SJCRH30 (cell line): Measurements from ENCODE around the gene GRB7. TPM values are rescaled to one million over a fixed set of nuclear protein-coding genes. Genes with fewer than 3 reads are reported as not detected.
"Not testable (repeated sequence)": the region's sequence is repeated elsewhere in the genome, so short reads cannot be mapped to it uniquely, and the experiment has no call there.

Experiments
- DNase-seq, 2 experiments: peaks; one replicate each; pipeline ENCODE4 v3.0.0-alpha.2; 2015 to 2020
- H3K27ac ChIP-seq: fragments of 250-450 bp; sonication (Bioruptor Pico); 2 replicates; pipeline ENCODE4 v1.5.1; 2020; ENCODE audit warnings: mild to moderate bottlenecking, moderate library complexity
- H3K27me3 ChIP-seq: fragments of 250-450 bp; sonication (Bioruptor Pico); 2 replicates; pipeline ENCODE4 v1.5.1; 2020; ENCODE audit warnings: mild to moderate bottlenecking, moderate library complexity
- H3K36me3 ChIP-seq: fragments of 250-450 bp; sonication (Bioruptor Pico); 2 replicates; pipeline ENCODE4 v1.5.1; 2020; ENCODE audit warnings: mild to moderate bottlenecking, moderate library complexity
- H3K4me1 ChIP-seq: fragments of 250-450 bp; sonication (Bioruptor Pico); 2 replicates; pipeline ENCODE4 v1.5.1; 2020; ENCODE audit warnings: mild to moderate bottlenecking, moderate library complexity
- H3K4me3 ChIP-seq: fragments of 250-450 bp; sonication (Bioruptor Pico); 2 replicates; pipeline ENCODE4 v1.5.1; 2020; ENCODE audit warnings: mild to moderate bottlenecking, moderate library complexity
- H3K9me3 ChIP-seq: fragments of 250-450 bp; sonication (Bioruptor Pico); replicated peaks from 2 replicates; pipeline ENCODE4 v1.5.1; 2020; ENCODE audit warnings: mild to moderate bottlenecking, moderate library complexity
- total RNA-seq: library from RNA; depleted of rRNA; stranded (reverse); fragments of >200 nt; shearing (Covaris generic); gene quantifications from 2 replicates; pipeline ENCODE4 v1.2.3, GENCODE V29; 2014

The GRB7 gene
- total RNA-seq, 1 experiment from 2014 or later: not detected

GRCh38 chr17:39748444-39749034 lies 10.8 kb downstream of the GRB7 start:
- not testable (repeated sequence) for H3K9me3 ChIP-seq, H3K36me3 ChIP-seq, H3K27ac ChIP-seq, H3K27me3 ChIP-seq, H3K4me1 ChIP-seq, H3K4me3 ChIP-seq, DNase-seq

DNA sequence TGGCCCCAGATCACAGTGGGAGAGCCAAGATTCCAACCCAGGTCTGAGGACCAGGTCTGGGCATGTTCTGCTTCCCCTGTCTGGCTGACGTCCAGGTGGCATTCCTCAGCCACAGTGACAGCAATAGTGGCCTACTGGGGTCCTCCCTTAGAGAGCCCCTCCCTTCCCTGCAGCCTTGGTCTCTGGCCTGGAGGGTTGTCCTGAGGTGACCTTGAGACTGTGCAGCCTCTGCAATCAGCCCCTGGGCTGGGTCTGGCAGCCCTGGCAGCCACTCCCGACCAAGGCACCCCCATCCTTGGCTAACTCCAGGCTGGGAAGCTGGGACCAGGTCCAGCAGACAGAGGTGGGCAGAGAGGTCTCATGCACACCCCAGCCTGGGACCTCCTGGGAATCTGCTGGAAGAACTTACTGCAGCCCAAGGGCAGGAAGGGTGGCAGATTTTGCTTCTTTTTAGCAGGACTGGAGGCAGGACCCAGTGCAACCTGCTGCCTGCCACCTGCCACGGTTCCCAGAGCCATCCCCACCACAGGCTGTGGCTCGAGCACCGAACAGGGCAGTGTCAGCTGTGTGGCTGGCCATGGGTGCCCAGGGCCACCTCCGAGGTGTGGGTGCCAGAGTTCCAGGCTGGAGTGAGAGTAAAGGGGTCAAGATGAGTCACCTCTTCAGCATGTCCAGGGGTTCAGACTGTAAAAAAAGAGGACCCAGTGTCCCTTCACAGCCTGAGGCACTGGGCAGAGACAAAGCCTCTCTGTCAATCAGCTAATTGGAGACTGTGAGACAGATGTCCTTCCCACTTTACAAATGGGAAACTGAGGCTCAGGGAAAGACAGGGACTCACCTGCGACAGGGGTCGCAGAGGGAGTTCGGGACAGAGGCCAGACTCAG lies 12.6 kb downstream of the GRB7 start:
- H3K27ac ChIP-seq: no peak overlapping the region
- H3K4me1 ChIP-seq: peaks cover 5% of the 10 kb centered on the region; the same call in 1 of the 2 replicates
- 0 out of 2 replicates have a peak, but pooled peaks cover 2% of the 10 kb centered on the region for H3K27me3 ChIP-seq
- H3K36me3 ChIP-seq: no peaks in the 10 kb centered on the region
- H3K4me3 ChIP-seq: no peak overlapping the region
- H3K9me3 ChIP-seq: no peaks in the 10 kb centered on the region
- DNase-seq: no peak

- no peak for DNase-seq
- Histone ChIP-seq H3K4me3 (no peak overlapping the region), H3K36me3 (no peaks in the 10 kb centered on the region), H3K27me3 (peaks cover 6% of the 10 kb centered on the region; the same call in 1 of the 2 replicates), H3K4me1 (peaks cover 5% of the 10 kb centered on the region; the same call in 1 of the 2 replicates), H3K9me3 (no peaks in the 10 kb centered on the region), H3K27ac (no peak overlapping the region)
These were observed 13.3 kb downstream of the GRB7 start for GRCh38 chr17:39751016-39751543.

DNA sequence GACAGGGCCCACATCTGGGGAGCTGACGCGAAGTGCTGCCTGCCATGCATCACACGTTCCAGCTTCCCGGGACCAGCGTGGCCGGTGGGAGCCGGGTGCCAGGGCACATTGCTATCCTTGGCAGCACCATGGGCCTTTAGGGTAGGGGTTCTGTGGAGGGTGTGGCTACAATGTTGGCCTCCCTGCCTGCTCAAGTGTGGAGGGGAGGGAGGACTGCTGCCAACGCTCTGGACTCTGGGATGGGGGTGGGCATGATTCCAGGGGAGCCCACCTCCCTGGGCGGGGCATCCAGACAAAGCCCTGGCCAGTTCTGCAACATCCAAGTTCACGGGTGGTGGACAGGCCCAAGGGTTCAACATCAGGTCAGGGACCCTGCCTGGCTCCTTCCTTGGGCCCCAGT lies 13.9 kb downstream of the GRB7 start:
- H3K27me3 ChIP-seq: peaks cover 11% of the 10 kb centered on the region; the same call in 1 of the 2 replicates
- no peak overlapping the region for H3K27ac ChIP-seq
- no peaks in the 10 kb centered on the region for H3K36me3 ChIP-seq
- no peaks in the 10 kb centered on the region for H3K9me3 ChIP-seq
- no peak overlapping the region for H3K4me3 ChIP-seq
- H3K4me1 ChIP-seq: peaks cover 5% of the 10 kb centered on the region; the same call in 1 of the 2 replicates
- no peak for DNase-seq

DNA sequence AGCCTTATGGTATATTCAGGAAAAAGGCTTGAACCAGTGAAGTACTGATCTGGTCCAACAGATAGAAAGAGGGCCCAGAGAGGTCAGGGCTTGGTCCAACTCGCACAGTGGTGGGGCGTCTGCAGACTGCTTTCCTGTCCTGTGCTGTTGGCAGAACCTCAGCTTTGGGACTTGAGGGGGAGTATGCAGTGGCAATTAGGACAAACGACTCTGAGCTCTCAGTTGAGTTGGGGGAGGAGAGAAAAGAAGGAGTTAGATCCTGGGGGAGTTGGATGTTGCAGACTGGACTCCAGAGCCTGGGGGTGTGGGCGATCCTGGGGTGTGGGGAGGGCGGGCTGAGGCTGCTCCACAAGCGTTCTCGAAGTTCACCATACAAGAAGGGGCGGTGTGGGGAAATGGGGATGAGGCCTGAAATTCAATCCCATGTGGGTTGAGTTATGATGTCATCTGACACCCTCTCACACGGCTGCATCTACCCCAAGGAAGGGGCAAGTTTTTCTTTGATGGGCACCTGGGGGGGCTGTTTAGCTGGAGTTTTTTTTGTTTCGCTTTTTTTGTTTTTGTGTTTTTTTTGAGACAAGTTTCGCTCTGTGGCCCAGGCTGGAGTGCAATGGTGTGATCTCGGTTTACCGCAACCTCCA lies 14.6 kb downstream of the GRB7 start:
- peaks cover 8% of the 10 kb centered on the region; the same call in 1 of the 2 replicates for H3K27me3 ChIP-seq
- no peak overlapping the region for H3K4me3 ChIP-seq
- H3K4me1 ChIP-seq: peaks cover 5% of the 10 kb centered on the region; the same call in 1 of the 2 replicates
- no peak for DNase-seq
- H3K27ac ChIP-seq: no peak overlapping the region
- no peaks in the 10 kb centered on the region for H3K9me3 ChIP-seq
- H3K36me3 ChIP-seq: no peaks in the 10 kb centered on the region

- Histone ChIP-seq H3K4me1 (peaks cover 5% of the 10 kb centered on the region; the same call in 1 of the 2 replicates), H3K27me3 (peaks cover 8% of the 10 kb centered on the region; the same call in 1 of the 2 replicates), H3K9me3 (no peaks in the 10 kb centered on the region), H3K27ac (no peak overlapping the region), H3K4me3 (peak overlapping the region; percentile 70), H3K36me3 (no peaks in the 10 kb centered on the region)
- no peak for DNase-seq
These were observed 15.9 kb downstream of the GRB7 start for GRCh38 chr17:39753514-39754160.

- Histone ChIP-seq H3K4me3 (peak overlapping the region; percentile 70), H3K27ac (peak overlapping the region; percentile 46; the same call in 1 of the 2 replicates), H3K27me3 (peaks cover 8% of the 10 kb centered on the region; the same call in 1 of the 2 replicates), H3K4me1 (peaks cover 5% of the 10 kb centered on the region; the same call in 1 of the 2 replicates), H3K36me3 (no peaks in the 10 kb centered on the region), H3K9me3 (no peaks in the 10 kb centered on the region)
- peak; percentile 85 to 88 for DNase-seq
These were observed 16.6 kb downstream of the GRB7 start for GRCh38 chr17:39754161-39754957.

DNA sequence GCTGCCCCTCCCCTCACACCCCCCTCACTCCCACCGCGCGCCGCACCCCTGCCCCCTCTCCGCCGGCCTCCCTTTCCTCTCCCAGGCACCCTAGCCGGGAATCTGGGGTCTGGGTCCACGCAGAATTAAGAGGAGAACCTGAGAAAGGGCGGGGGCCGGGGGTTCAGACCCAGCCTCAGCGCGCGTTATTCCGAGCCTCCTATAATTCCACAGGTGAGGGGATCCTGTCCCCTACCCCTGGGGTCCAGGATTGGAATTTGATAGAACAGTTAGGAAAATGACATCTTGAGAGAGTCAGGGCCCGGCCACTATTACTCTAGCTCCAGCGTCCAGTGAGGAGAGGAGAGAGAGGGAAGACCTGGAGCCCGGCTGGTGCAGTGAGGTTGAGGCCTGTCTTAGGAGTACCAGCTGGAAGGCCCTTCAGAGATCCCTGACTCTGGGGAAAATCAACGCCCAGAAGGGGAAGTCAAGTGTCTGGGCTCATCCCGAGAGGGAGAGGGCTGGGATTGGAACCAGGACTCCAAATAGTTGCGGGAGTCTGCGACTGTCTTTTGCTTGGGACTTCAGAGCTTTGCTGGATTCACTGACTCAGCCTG lies 17.3 kb downstream of the GRB7 start:
- peaks cover 4% of the 10 kb centered on the region; the same call in 1 of the 2 replicates for H3K4me1 ChIP-seq
- H3K27me3 ChIP-seq: peaks cover 8% of the 10 kb centered on the region; the same call in 1 of the 2 replicates
- no peak overlapping the region; the same call in 1 of the 2 replicates for H3K27ac ChIP-seq
- no peaks in the 10 kb centered on the region for H3K36me3 ChIP-seq
- H3K9me3 ChIP-seq: no peaks in the 10 kb centered on the region
- H3K4me3 ChIP-seq: peak overlapping the region; percentile 70
- no peak for DNase-seq

- H3K4me1 ChIP-seq: no peaks in the 10 kb centered on the region
- no peak overlapping the region for H3K27ac ChIP-seq
- H3K36me3 ChIP-seq: no peaks in the 10 kb centered on the region
- H3K4me3 ChIP-seq: no peak overlapping the region
- no peak for DNase-seq
- H3K27me3 ChIP-seq: peaks cover 8% of the 10 kb centered on the region; the same call in 1 of the 2 replicates
- H3K9me3 ChIP-seq: no peaks in the 10 kb centered on the region
These were observed 18.0 kb downstream of the GRB7 start for GRCh38 chr17:39755554-39756379.

- Histone ChIP-seq H3K4me3 (no peak overlapping the region), H3K4me1 (no peaks in the 10 kb centered on the region), H3K27me3 (peaks cover 8% of the 10 kb centered on the region; the same call in 1 of the 2 replicates), H3K9me3 (no peaks in the 10 kb centered on the region), H3K36me3 (no peaks in the 10 kb centered on the region), H3K27ac (no peak overlapping the region)
- no peak for DNase-seq
These were observed 18.8 kb downstream of the GRB7 start for GRCh38 chr17:39756380-39757079.

DNA sequence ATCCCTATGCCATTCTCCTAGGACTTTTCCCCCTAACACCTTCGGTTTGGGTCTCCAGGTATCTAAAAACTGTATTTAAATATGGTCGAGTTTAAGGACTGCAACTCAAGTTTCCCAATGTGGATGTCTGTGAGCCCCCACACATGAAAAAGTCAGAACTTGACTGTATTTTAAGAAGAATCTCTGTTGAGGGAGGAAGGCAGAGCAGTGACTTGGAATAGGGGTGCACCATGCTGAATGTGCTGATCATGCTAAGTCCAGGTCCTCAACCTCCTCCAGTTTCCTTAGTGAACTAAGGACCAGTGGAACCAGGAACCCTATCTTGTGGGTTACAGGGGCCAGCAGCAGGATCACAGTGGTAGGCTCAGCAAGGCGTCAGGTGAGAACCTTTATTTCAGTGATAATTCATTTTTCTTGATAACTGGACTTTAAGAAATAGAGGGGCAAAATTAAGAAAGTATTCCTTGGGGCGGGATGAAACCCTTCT lies 19.5 kb downstream of the GRB7 start:
- Histone ChIP-seq H3K36me3 (no peaks in the 10 kb centered on the region), H3K9me3 (no peaks in the 10 kb centered on the region), H3K4me1 (no peaks in the 10 kb centered on the region; the same call in 1 of the 2 replicates), H3K27me3 (peaks cover 8% of the 10 kb centered on the region; the same call in 1 of the 2 replicates), H3K4me3 (no peak overlapping the region), H3K27ac (no peak overlapping the region)
- no peak for DNase-seq
